GM13977 (cell line): ENCODE data around the gene CYP24A1.

Experiments used
- DNase-seq: peaks from one replicate; pipeline ENCODE4 v3.0.0; 2012; ENCODE audit warnings: low spot score
- in situ Hi-C: fragments of 300-500 bp; cut with MboI; formaldehyde crosslinking; loops from one replicate; pipeline ENCODE4 v1.12.0; 2022; ENCODE audit warnings: low sequenced_read_pairs, low pct_unique_long_range_greater_than_20kb, mixed read lengths, inconsistent platforms; ENCODE audit not compliant: unreplicated experiment
- TF ChIP-seq, protein P1 (sequence below): IDR thresholded peaks from 2 replicates; pipeline ENCODE4 v1.5.1; 2012; ENCODE audit warnings: mild to moderate bottlenecking, control low read depth; ENCODE audit not compliant: insufficient read depth; ENCODE audit errors: extremely low read depth, missing control alignments

Gene CYP24A1

DNA sequence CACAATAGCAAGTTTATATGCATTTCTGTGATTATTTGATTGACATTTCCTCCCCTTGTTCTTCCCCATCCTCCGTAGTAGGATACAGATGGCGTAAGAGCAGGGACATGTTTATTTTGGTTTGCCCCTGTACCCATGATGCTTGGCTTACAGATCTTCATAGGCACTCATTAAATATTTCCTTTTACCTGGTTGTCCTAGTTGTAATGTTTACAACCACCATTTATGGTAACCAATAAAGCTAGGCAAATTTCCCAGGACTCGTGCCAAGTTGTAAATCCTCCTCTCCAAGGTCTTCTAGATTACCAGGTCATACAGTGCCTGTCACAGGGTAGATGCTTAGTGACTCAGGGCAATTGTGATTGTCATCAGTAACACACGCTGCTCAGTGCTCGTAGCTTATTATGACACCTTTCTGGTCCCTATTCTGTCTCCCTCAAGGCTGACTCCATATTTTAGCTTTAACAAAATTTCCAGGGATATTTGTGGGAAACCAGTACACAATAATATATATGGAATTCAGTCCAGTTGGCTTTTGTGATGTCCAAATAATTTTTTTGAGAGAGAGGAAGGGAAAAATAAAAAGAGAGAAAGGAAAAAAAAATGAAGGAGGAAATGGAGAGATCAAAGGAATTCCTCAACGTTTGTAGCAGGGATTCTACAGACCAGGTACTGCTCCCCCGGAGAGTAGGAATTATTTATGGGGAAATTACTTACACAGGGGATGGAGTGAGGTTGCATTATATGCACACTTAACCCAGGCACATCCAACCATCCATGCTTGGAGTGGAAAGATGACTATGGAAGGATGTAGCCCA is 24.6 kb downstream of the CYP24A1 start:
- TF ChIP-seq, protein P1, sequence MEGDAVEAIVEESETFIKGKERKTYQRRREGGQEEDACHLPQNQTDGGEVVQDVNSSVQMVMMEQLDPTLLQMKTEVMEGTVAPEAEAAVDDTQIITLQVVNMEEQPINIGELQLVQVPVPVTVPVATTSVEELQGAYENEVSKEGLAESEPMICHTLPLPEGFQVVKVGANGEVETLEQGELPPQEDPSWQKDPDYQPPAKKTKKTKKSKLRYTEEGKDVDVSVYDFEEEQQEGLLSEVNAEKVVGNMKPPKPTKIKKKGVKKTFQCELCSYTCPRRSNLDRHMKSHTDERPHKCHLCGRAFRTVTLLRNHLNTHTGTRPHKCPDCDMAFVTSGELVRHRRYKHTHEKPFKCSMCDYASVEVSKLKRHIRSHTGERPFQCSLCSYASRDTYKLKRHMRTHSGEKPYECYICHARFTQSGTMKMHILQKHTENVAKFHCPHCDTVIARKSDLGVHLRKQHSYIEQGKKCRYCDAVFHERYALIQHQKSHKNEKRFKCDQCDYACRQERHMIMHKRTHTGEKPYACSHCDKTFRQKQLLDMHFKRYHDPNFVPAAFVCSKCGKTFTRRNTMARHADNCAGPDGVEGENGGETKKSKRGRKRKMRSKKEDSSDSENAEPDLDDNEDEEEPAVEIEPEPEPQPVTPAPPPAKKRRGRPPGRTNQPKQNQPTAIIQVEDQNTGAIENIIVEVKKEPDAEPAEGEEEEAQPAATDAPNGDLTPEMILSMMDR, result no peak
- in situ Hi-C loops, result no loop called here
- DNase-seq, result no peak

DNA sequence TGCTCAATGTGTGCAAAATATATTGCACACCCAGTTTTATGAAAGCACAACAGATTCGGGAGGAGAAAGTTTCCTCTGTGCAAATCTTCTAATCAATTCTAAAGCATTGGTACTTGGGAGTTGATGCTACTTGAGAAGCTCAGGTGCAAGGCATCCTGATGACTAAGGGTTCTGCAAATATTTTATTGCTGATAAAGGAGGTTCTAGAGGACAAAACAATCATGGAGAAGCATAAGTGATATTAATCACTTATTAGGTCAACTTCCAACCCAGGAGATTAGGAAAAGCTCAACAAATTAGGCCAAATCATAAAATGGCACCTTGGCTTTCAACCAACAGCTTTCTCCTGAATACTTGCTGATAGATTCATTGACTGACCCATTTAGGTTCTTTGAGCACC is 27.1 kb downstream of the CYP24A1 start:
- DNase-seq, result no peak
- in situ Hi-C loops, result no loop called here
- TF ChIP-seq, protein P1, result no peak

DNA sequence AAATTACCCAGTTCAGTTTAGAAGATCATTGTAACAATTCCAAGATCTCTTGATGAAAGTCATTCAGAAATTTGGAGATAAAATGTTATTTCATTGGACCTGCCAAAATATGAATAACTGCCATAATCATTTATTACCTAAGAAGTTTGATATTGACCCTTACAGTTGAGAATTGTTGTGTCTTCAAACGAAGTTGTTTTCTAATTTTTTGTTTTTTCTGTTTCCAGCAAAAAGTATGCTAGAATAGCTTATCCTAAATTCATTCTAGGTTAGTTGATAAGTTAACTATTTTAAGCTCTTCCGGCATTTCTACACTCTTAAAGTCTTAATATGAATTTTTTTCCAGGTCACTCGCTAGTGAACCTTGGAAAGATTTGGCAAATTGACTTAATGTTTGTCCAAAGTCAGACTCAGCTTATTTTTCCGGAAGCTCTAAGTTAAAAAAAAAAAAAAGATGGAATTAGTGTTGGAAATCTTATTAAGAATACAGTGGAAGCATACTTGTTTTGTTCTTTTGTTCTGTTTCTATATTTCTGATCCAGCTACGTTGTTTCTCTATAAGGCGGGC is 28.9 kb downstream of the CYP24A1 start:
- DNase-seq, result no peak
- in situ Hi-C loops, result no loop called here
- TF ChIP-seq, protein P1, result no peak

DNA sequence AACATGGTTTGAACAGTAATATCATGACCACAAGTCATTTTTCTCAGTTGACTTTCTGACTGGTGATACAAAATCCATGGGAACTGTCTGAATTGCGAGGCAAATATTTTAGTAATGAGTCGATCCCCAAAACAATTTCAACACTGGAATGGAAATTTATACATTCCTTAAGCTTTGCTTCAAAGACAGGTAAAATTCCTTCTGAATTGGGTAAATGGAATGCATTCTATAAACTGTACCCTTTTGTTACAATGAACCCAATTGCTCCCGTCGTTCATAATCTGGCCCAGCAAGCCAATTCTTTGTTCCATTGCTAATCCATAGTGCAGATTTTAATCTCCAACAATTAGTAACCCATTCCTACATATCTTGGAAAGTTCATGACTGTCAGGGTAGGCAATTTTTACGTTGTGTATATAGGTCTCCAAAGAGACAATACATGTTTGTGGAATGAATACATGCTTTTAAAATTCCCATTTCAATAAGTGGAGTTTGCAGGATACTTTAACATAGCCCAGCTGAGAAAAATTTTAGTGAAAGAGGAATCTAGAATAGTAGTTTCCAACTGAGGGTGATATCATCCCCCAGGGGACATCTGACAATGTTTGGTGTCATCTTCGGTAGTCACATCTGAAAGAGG is 32.7 kb downstream of the CYP24A1 start:
- TF ChIP-seq, protein P1, result no peak
- no peak for DNase-seq

DNA sequence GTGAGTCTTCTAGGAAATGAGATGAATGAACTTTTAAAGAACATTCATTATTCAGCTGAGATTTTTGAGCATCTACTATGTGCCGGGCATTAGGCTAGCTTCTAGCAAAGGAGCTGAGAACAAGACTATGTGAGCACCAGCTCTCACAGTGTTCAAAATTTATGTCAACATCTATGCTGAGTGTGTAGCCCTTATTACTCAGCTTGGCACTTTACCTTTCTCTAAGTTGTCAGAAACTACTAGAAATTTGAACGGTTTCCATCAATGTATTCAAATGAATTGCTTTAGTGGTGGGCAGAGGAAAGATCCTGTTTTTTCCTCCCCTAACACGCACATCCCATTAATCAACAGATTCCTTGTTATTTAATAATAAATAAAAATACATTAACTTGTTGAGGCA is 33.3 kb downstream of the CYP24A1 start:
- in situ Hi-C loops, result no loop called here
- TF ChIP-seq, protein P1, result no peak
- no peak for DNase-seq

More for the DNA sequence above, 32.7 kb downstream of the CYP24A1 start:
- in situ Hi-C loops, result no loop called here

DNA sequence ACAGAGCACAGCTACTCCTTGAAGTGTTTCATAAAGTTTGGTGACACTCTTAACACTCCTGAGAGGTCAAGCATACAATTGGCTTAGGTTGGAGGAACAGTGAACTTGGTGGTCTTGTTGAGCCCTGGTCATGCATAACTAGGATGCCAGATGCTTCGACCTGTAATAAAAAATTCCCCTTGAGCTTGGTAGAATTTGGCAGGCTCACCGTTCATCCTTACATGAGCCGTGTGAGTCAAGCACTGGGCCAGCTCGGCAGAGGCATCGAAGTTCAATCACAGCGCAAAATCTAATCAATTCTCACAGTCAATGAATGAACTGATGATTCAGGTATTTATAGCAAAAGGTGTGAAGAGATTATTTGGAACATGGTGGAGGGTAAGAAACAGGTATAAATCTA is 33.7 kb downstream of the CYP24A1 start:
- in situ Hi-C loops, result no loop called here

More for the DNA sequence above, 33.7 kb downstream of the CYP24A1 start:
- no peak for DNase-seq
- TF ChIP-seq, protein P1, result no peak
